Measurements from ENCODE around the gene FAT2.

FAT2 gene

GRCh38 chr5:151591144-151591819 is at the start of gene FAT2:
Gene FAT2, minus strand, starts transcription at chr5:151591331. Its CDS starts 22,400 bp downstream, at chr5:151568931.
- no peak for DNase-seq (ENCODE audit: low spot score)

- DNase-seq (ENCODE audit: low spot score) = no peak
These were observed 47.5 kb upstream of the FAT2 start for GRCh38 chr5:151638619-151639018.

GRCh38 chr5:151637676-151638075 is 46.5 kb upstream of the FAT2 start:
- DNase-seq (ENCODE audit: low spot score) = no peak

GRCh38 chr5:151633892-151634291 is 42.8 kb upstream of the FAT2 start:
- DNase-seq (ENCODE audit: low spot score) = no peak

GRCh38 chr5:151632941-151633340 is 41.8 kb upstream of the FAT2 start:
- DNase-seq (ENCODE audit: low spot score) = no peak

GRCh38 chr5:151632524-151632923 is 41.4 kb upstream of the FAT2 start:
- DNase-seq (ENCODE audit: low spot score) = no peak

GRCh38 chr5:151631941-151632340 is 40.8 kb upstream of the FAT2 start:
- no peak for DNase-seq (ENCODE audit: low spot score)

- no peak for DNase-seq (ENCODE audit: low spot score)
These were observed 39.0 kb upstream of the FAT2 start for GRCh38 chr5:151630088-151630487.

GRCh38 chr5:151628112-151628823 is 37.1 kb upstream of the FAT2 start:
- no peak for DNase-seq (ENCODE audit: low spot score)

- DNase-seq (ENCODE audit: low spot score) = no peak
These were observed 36.5 kb upstream of the FAT2 start for GRCh38 chr5:151627650-151628049.

- DNase-seq (ENCODE audit: low spot score) = no peak
These were observed 34.2 kb upstream of the FAT2 start for GRCh38 chr5:151625285-151625684.

- no peak for DNase-seq (ENCODE audit: low spot score)
These were observed 33.3 kb upstream of the FAT2 start for GRCh38 chr5:151624476-151624875.

- no peak for DNase-seq (ENCODE audit: low spot score)
These were observed 31.4 kb upstream of the FAT2 start for GRCh38 chr5:151622367-151623088.

- DNase-seq (ENCODE audit: low spot score) = no peak
These were observed 29.3 kb upstream of the FAT2 start for GRCh38 chr5:151620461-151620840.

- no peak for DNase-seq (ENCODE audit: low spot score)
These were observed 28.8 kb upstream of the FAT2 start for GRCh38 chr5:151619812-151620460.

GRCh38 chr5:151618907-151619306 is 27.8 kb upstream of the FAT2 start:
- DNase-seq (ENCODE audit: low spot score) = no peak

GRCh38 chr5:151617841-151618710 is 26.9 kb upstream of the FAT2 start:
- no peak for DNase-seq (ENCODE audit: low spot score)

- DNase-seq (ENCODE audit: low spot score) = no peak
These were observed 26.3 kb upstream of the FAT2 start for GRCh38 chr5:151617383-151617840.

GRCh38 chr5:151615431-151615830 is 24.3 kb upstream of the FAT2 start:
- DNase-seq (ENCODE audit: low spot score) = no peak

GRCh38 chr5:151614565-151614964 is 23.4 kb upstream of the FAT2 start:
- no peak for DNase-seq (ENCODE audit: low spot score)

- DNase-seq (ENCODE audit: low spot score) = no peak
These were observed 21.7 kb upstream of the FAT2 start for GRCh38 chr5:151612689-151613427.

Measured in D341Med (cell line).